PC-3 (cell line): ENCODE results near the gene ENPP1. TPM values are rescaled to one million over a fixed set of nuclear protein-coding genes. Genes with fewer than 3 reads are reported as not detected.

Experiments used
- ATAC-seq: fragments of 200-7000 bp; cut with Tn5 transposase; 2 replicates; pipeline ENCODE4 v1.9.1; 2020; ENCODE audit warnings: mild to moderate bottlenecking, moderate library complexity
- BruUV-seq: library from RNA; stranded (reverse); fragments of 400-500 nt; replicated peaks from 2 replicates; lab custom pipeline; 2021; lab: Mats Ljungman, UMichigan
- CTCF ChIA-PET: fragments of 300-600 bp; sonication (Branson Sonifier 250); formaldehyde crosslinking; loops from one replicate; lab custom pipeline; 2022; ENCODE audit warnings: antibody characterized with exemption; lab: Charles Lee
- POLR2A ChIA-PET: fragments of 300-600 bp; sonication (Branson Sonifier 250); formaldehyde crosslinking; loops from one replicate; lab custom pipeline; 2022; ENCODE audit warnings: antibody characterized with exemption; ENCODE audit not compliant: unreplicated experiment; lab: Charles Lee
- DNase-seq: peaks from one replicate; pipeline ENCODE4 v3.0.0-alpha.2; 2015
- H2AFZ ChIP-seq: fragments of 300-600 bp; sonication (generic); 2 replicates; pipeline ENCODE4 v1.6.0; 2016; ENCODE audit warnings: antibody characterized with exemption, low read length
- H3F3A ChIP-seq: fragments of 300-600 bp; sonication (generic); one replicate; pipeline ENCODE4 v1.6.0; 2017; ENCODE audit warnings: antibody characterized with exemption, low read length, control low read depth, mild to moderate bottlenecking; ENCODE audit not compliant: unreplicated experiment
- H3K27ac ChIP-seq: fragments of 300-600 bp; sonication (generic); 2 replicates; pipeline ENCODE4 v1.5.1; 2016; ENCODE audit warnings: mild to moderate bottlenecking, low read length
- H3K27me3 ChIP-seq: fragments of 300-600 bp; sonication (generic); 2 replicates; pipeline ENCODE4 v1.6.1; 2016; ENCODE audit warnings: low read length, mixed read lengths
- H3K36me3 ChIP-seq: fragments of 300-600 bp; sonication (generic); 2 replicates; pipeline ENCODE4 v1.6.1; 2016; ENCODE audit warnings: low read depth, mixed run types, low read length, mixed read lengths
- H3K4me1 ChIP-seq: fragments of 300-600 bp; sonication (generic); 2 replicates; pipeline ENCODE4 v1.5.1; 2016; ENCODE audit warnings: low read length; ENCODE audit not compliant: insufficient read depth
- H3K4me2 ChIP-seq: fragments of 300-600 bp; sonication (generic); 2 replicates; pipeline ENCODE4 v1.6.0; 2016; ENCODE audit warnings: low read length
- H3K4me3 ChIP-seq: fragments of 300-600 bp; sonication (generic); 2 replicates; pipeline ENCODE4 v1.5.1; 2016; ENCODE audit warnings: mild to moderate bottlenecking, low read length, mixed read lengths
- H3K79me2 ChIP-seq: fragments of 300-600 bp; sonication (generic); 2 replicates; pipeline ENCODE4 v1.6.1; 2017; ENCODE audit warnings: low read length, mixed read lengths
- H3K9ac ChIP-seq: fragments of 300-600 bp; sonication (generic); 2 replicates; pipeline ENCODE4 v1.6.0; 2016; ENCODE audit warnings: mild to moderate bottlenecking, low read length
- H3K9me2 ChIP-seq: fragments of 300-600 bp; sonication (generic); replicated peaks from 2 replicates; pipeline ENCODE4 v1.6.1; 2016; ENCODE audit warnings: mixed run types, low read length, mixed read lengths
- H3K9me3 ChIP-seq: fragments of 300-600 bp; sonication (generic); 2 replicates; pipeline ENCODE4 v1.6.1; 2016; ENCODE audit warnings: low read length, mixed read lengths
- H4K20me1 ChIP-seq: fragments of 300-600 bp; sonication (generic); 2 replicates; pipeline ENCODE4 v1.6.1; 2016; ENCODE audit warnings: low read length, mixed read lengths
- CTCF ChIP-seq: fragments of 300-600 bp; sonication (generic); conservative IDR thresholded peaks from 2 replicates; pipeline ENCODE4 v1.5.1; 2017; ENCODE audit warnings: antibody characterized with exemption, low read depth, mild to moderate bottlenecking, low read length
- EZH2 ChIP-seq: fragments of 300-600 bp; sonication (generic); IDR thresholded peaks from one replicate; pipeline ENCODE4 v1.6.1; 2017; ENCODE audit warnings: antibody characterized with exemption, mild to moderate bottlenecking, low read length; ENCODE audit not compliant: unreplicated experiment
- EZH2phosphoT487 ChIP-seq: fragments of 300-600 bp; sonication (generic); IDR thresholded peaks from 2 replicates; pipeline ENCODE4 v1.6.1; 2018; ENCODE audit warnings: mild to moderate bottlenecking, antibody characterized with exemption, low read length, borderline replicate concordance
- intact Hi-C: fragments of 100-400 bp; cut with micrococcal nuclease; formaldehyde crosslinking; loops from 2 replicates; pipeline ENCODE4 v1.9.0; 2023
- total RNA-seq: library from RNA; depleted of rRNA; stranded (reverse); fragments of >200 nt; gene quantifications from 2 replicates; pipeline ENCODE4 v1.2.3, GENCODE V29; 2014

The ENPP1 gene
- total RNA-seq, 1 experiment from 2014 or later: 5.1 TPM

- no peak overlapping the region for H2AFZ ChIP-seq
- H4K20me1 ChIP-seq: no peaks in the 10 kb centered on the region
- H3F3A ChIP-seq: no peaks in the 10 kb centered on the region
- intact Hi-C loops: loop anchor here (1.0 kb wide), 1 partner anchor 128 kb away; no protein-coding TSS in a partner anchor
- DNase-seq (peak; percentile 31), ATAC-seq (peak; percentile 46; the same call in 1 of the 2 replicates)
- no peak overlapping the region for H3K4me3 ChIP-seq
- peaks cover 8% of the 10 kb centered on the region for H3K4me1 ChIP-seq
- no peak for TF ChIP-seq EZH2phosphoT487
- TF ChIP-seq EZH2: no peak
- TF ChIP-seq CTCF: peak; percentile 35; the same call in 1 of the 2 replicates
- H3K9me2 ChIP-seq: no peaks in the 10 kb centered on the region
- ChIA-PET CTCF (interaction anchor here (0.7 to 1.0 kb wide), 3 partner anchors 87 to 133 kb away, joined by 3 to 4 read pairs (median 3); no protein-coding TSS in a partner anchor), POLR2A (no interaction called here)
- no TSS peak for BruUV-seq
- H3K36me3 ChIP-seq: no peaks in the 10 kb centered on the region
- H3K9me3 ChIP-seq: no peaks in the 10 kb centered on the region
- no peaks in the 10 kb centered on the region for H3K27me3 ChIP-seq
- no peaks in the 10 kb centered on the region for H3K79me2 ChIP-seq
- no peak overlapping the region for H3K9ac ChIP-seq
- no peak overlapping the region for H3K4me2 ChIP-seq
- no peak overlapping the region for H3K27ac ChIP-seq
These were observed 25.1 kb upstream of the ENPP1 start for GRCh38 chr6:131782764-131783163.

DNA sequence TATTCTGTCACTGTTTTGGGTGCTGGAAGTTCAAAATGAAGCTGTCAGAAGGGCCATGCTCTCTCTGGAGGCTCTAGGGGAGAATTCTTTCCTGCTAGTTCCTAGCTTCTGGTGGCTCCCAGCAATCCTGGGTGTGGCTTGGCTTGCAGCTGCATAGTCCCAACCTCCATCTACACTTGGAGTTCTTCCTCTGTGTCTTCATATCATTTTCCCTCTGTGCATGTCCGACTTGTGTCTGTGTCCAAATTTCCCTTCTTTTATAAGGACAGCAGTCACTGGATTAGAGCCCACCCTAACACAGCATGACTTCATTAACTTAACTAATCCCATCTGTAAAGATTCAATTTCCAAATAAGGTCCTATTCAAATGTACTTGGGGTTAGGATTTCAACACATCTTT is 23.3 kb upstream of the ENPP1 start:
- Histone ChIP-seq H3K9me2 (no peaks in the 10 kb centered on the region), H3K4me1 (peaks cover 21% of the 10 kb centered on the region), H3K27ac (no peak overlapping the region), H3K4me3 (no peak overlapping the region), H3K9ac (no peak overlapping the region), H3K36me3 (no peaks in the 10 kb centered on the region), H4K20me1 (no peaks in the 10 kb centered on the region), H3K27me3 (no peaks in the 10 kb centered on the region), H3K79me2 (no peaks in the 10 kb centered on the region), H3K9me3 (no peaks in the 10 kb centered on the region), H2AFZ (no peak overlapping the region), H3K4me2 (no peak overlapping the region), H3F3A (no peaks in the 10 kb centered on the region)
- ATAC-seq (no peak), DNase-seq (no peak)
- no TSS peak for BruUV-seq
- TF ChIP-seq EZH2 (no peak), EZH2phosphoT487 (no peak), CTCF (no peak)
- CTCF ChIA-PET: no interaction called here
- POLR2A ChIA-PET: no interaction called here
- intact Hi-C loops: no loop called here

GRCh38 chr6:131787079-131787478 is 20.7 kb upstream of the ENPP1 start:
- H3K27ac ChIP-seq: no peak overlapping the region
- H3K9ac ChIP-seq: no peak overlapping the region
- ATAC-seq (no peak), DNase-seq (peak; percentile 49)
- H3K9me3 ChIP-seq: no peaks in the 10 kb centered on the region
- ChIA-PET CTCF (no interaction called here), POLR2A (no interaction called here)
- H3K4me3 ChIP-seq: no peak overlapping the region
- no peaks in the 10 kb centered on the region for H3K27me3 ChIP-seq
- H3K4me2 ChIP-seq: no peak overlapping the region
- no peaks in the 10 kb centered on the region for H3F3A ChIP-seq
- H3K9me2 ChIP-seq: no peaks in the 10 kb centered on the region
- H3K36me3 ChIP-seq: no peaks in the 10 kb centered on the region
- no peaks in the 10 kb centered on the region for H3K79me2 ChIP-seq
- no peak overlapping the region for H2AFZ ChIP-seq
- no TSS peak for BruUV-seq
- intact Hi-C loops: no loop called here
- H3K4me1 ChIP-seq: peaks cover 22% of the 10 kb centered on the region
- no peaks in the 10 kb centered on the region for H4K20me1 ChIP-seq
- TF ChIP-seq CTCF (peak; percentile 28; the same call in 1 of the 2 replicates), EZH2 (no peak), EZH2phosphoT487 (no peak)
